ENCODE data around the gene RNF213.

GRCh38 chr17:80374732-80375585 is 114.3 kb downstream of the RNF213 start:
- TF ChIP-seq CTCF (IDR thresholded peaks at IDR 0.05) (no peak), POLR2A (IDR thresholded peaks at IDR 0.05) (no peak)
